Measurements from ENCODE around the gene PRKCE.

DNA sequence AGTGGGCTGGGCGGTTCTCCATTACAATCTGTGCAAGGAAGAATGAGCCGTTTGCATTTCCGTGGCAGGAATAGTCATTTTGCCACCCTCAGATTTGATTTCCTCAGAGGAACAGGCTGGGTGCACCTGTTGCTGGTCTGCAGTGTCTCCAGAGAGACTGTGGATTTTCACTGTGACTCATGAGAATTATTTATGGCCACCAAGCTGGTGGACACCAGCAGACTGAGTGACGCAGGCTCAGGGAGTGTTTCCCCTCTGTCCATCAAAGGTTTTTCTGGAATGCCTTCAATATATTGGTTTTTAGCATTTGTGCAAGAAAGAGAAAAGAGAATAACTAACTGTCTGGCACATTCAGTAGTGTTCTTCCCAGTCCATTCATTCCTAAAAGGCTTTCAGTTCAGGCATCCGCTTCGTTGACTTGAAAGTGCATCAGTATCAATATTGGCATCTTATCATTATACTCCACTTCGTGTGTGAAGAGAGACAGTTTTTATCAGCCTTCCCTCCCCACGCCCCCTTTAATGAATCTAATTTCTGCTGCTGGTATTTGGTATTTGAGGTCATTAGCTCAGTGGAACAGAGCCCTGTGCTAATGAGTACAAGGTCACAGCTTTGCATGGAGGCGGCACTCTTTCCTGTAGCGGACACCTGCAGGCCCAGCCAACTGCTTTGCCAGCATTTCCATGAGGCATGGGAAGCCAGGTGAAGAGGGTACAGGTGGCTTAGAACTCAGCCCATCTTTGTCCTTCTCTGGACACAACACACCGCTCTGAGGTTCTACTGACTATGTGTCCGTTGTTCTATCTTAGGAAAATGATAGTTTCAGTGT is 39.9 kb downstream of the PRKCE start:
- TF ChIP-seq ZNF274 (IDR thresholded peaks at IDR 0.05; ENCODE audit: low read depth, low read length) (no peak), SUZ12 (IDR thresholded peaks at IDR 0.05; ENCODE audit: extremely low read depth, insufficient read depth, insufficient read length) (no peak), YY1 (IDR thresholded peaks at IDR 0.05; ENCODE audit: insufficient read depth, insufficient read length) (no peak)

Measured in NT2/D1 (cell line).